Lung (tissue), 12 donors: Measurements from ENCODE around the gene AASS. TPM values are rescaled to one million over a fixed set of nuclear protein-coding genes. Genes with fewer than 3 reads are reported as not detected.

Experiments used
- ATAC-seq: fragments of 200-7000 bp; cut with Tn5 transposase; one replicate; pipeline ENCODE4 v1.9.1; 2020; ENCODE audit warnings: moderate number of reproducible peaks; ENCODE audit not compliant: insufficient read depth, low FRiP score
- DNase-seq, 3 donors: peaks; one replicate each; pipeline ENCODE4 v3.0.0-alpha.2; 2013 to 2017
- H3K27ac ChIP-seq, 2 donors: one replicate each; pipeline ENCODE4 v1.5.1; 2013; ENCODE audit warnings: mild to moderate bottlenecking in 2 of 2, moderate library complexity in 2 of 2, control low read depth in 1 of 2, inconsistent platforms in 1 of 2, low read depth in 1 of 2, low read length in 1 of 2
- H3K27me3 ChIP-seq, 3 donors: one replicate each; pipeline ENCODE4 v1.5.1; 2013; ENCODE audit warnings: low read length in 2 of 3; ENCODE audit not compliant: control insufficient read depth in 3 of 3, insufficient read depth in 3 of 3
- H3K36me3 ChIP-seq, 4 donors: one replicate each; pipeline ENCODE4 v1.5.1; 2013; ENCODE audit warnings: low read length in 4 of 4, mild to moderate bottlenecking in 1 of 4, moderate library complexity in 1 of 4; ENCODE audit not compliant: control insufficient read depth in 4 of 4, insufficient read depth in 4 of 4
- H3K4me1 ChIP-seq, 5 donors: one replicate each; pipeline ENCODE4 v1.5.1; 2013; ENCODE audit warnings: low read length in 5 of 5, mild to moderate bottlenecking in 2 of 5, moderate library complexity in 1 of 5; ENCODE audit not compliant: control insufficient read depth in 5 of 5, insufficient read depth in 5 of 5
- H3K4me3 ChIP-seq: one replicate; pipeline ENCODE4 v1.5.1; 2013; ENCODE audit warnings: mild to moderate bottlenecking, control low read depth, moderate library complexity
- H3K9ac ChIP-seq, 2 donors: one replicate each; pipeline ENCODE4 v1.5.1; 2013; ENCODE audit warnings: low read length in 2 of 2, control low read depth in 1 of 2; ENCODE audit not compliant: insufficient read depth in 1 of 2
- H3K9me3 ChIP-seq, 4 donors: one replicate each; pipeline ENCODE4 v1.5.1; 2013; ENCODE audit warnings: low read length in 3 of 4, mild to moderate bottlenecking in 1 of 4, moderate library complexity in 1 of 4; ENCODE audit not compliant: control insufficient read depth in 4 of 4, insufficient read depth in 3 of 4
- WGBS, 2 donors: extraction: QIAGEN DNeasy Blood & Tissue Kit; methylation state at CpG; one replicate each; pipeline ENCODE4 v1.1.7; 2013; 5-methylcytosine and 5-hydroxymethylcytosine counted together
- polyA plus RNA-seq, 2 donors: library from polyadenylated mRNA; stranded (reverse); fragments of 200-250 nt; gene quantifications; one replicate each; pipeline ENCODE4 v1.2.1, GENCODE V29; 2013
- total RNA-seq, 2 donors: library from RNA; depleted of rRNA in 1 of 2; stranded (reverse); fragments of >200 nt in 1 of 2; gene quantifications; one replicate each; pipeline ENCODE4 v1.2.1, GENCODE V29; 2014 to 2021
- TF ChIP-seq, protein P1 (sequence below): IDR thresholded peaks from 2 replicates; pipeline ENCODE4 v1.5.1; 2012; ENCODE audit warnings: mild to moderate bottlenecking; ENCODE audit errors: control extremely low read depth, extremely low read depth
- donor health status: control.
- donor health status: control.
- donor health status: Bipolar disorder and iron deficiency.
- donor health status: healthy.
- donor health status: DM: yes; HTN: yes; CAD: no.

AASS gene
- total and polyA plus RNA-seq, 4 donors = 11.6 to 98.4 (median 25.3) TPM

DNA sequence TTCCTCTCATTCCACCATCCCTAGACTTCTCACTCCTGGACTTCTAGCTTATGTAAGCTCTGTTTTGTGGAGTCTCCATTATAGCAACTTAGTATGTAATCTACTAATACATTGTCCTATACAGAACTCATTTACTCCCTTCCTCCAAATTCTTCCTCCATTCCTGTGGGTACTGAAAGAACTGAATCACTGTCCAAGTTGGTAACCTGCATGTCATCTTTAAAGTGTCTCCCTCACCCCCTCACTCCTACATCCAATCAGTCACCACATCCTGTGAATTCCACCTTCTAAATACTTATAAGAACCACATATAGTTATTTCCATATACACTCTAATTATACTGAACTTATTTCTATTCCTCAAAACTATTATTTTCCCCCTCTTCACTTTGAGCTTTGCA lies 20.3 kb downstream of the AASS start:
- no peak for ATAC-seq
- Histone ChIP-seq H3K36me3 (peaks cover 0 to 24% (median 14%) of the 10 kb centered on the region in 4 donors), H3K9ac (no peak overlapping the region), H3K4me3 (no peak overlapping the region), H3K27ac (no peak overlapping the region), H3K4me1 (no peaks in the 10 kb centered on the region), H3K27me3 (no peaks in the 10 kb centered on the region), H3K9me3 (no peaks in the 10 kb centered on the region)
- TF ChIP-seq, protein P1, sequence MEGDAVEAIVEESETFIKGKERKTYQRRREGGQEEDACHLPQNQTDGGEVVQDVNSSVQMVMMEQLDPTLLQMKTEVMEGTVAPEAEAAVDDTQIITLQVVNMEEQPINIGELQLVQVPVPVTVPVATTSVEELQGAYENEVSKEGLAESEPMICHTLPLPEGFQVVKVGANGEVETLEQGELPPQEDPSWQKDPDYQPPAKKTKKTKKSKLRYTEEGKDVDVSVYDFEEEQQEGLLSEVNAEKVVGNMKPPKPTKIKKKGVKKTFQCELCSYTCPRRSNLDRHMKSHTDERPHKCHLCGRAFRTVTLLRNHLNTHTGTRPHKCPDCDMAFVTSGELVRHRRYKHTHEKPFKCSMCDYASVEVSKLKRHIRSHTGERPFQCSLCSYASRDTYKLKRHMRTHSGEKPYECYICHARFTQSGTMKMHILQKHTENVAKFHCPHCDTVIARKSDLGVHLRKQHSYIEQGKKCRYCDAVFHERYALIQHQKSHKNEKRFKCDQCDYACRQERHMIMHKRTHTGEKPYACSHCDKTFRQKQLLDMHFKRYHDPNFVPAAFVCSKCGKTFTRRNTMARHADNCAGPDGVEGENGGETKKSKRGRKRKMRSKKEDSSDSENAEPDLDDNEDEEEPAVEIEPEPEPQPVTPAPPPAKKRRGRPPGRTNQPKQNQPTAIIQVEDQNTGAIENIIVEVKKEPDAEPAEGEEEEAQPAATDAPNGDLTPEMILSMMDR = no peak
- no peak for DNase-seq

DNA sequence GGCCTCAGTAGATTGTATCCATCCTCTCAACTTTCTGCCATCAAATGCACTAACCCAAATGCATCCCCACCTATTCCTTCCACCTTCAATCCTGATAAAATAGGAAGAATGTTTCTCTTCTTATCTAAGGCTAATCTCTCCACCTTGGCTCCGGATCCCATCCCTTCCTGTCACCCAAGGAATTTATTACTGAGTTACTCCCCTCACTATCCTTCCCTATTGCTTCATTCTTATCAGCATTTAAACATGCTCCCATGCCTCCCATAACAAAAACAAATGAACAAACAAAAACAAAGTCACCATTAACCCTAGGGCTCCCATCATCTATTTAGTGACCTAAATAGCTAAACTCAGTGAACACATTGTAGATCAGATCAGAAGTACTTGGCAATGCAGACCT lies 25.3 kb downstream of the AASS start:
- H3K27me3 ChIP-seq = no peaks in the 10 kb centered on the region
- TF ChIP-seq, protein P1 = no peak
- no peak overlapping the region for H3K27ac ChIP-seq
- no peak for ATAC-seq
- no peaks in the 10 kb centered on the region for H3K9me3 ChIP-seq
- 46 to 83% methylated on average over 1 of the region's 1 CpG for WGBS, 2 donors
- H3K36me3 ChIP-seq = peaks cover 4 to 46% (median 23%) of the 10 kb centered on the region in 4 donors
- DNase-seq = no peak
- no peak overlapping the region for H3K9ac ChIP-seq
- H3K4me3 ChIP-seq = no peak overlapping the region
- no peaks in the 10 kb centered on the region for H3K4me1 ChIP-seq

- ATAC-seq (no peak), DNase-seq (no peak)
- H3K4me1 ChIP-seq = no peaks in the 10 kb centered on the region
- H3K27me3 ChIP-seq = no peaks in the 10 kb centered on the region
- no peak overlapping the region for H3K27ac ChIP-seq
- H3K36me3 ChIP-seq = peaks cover 2 to 47% (median 32%) of the 10 kb centered on the region in 4 donors
- no peak overlapping the region for H3K4me3 ChIP-seq
- peaks cover 0 to 13% (median 5%) of the 10 kb centered on the region in 4 donors for H3K9me3 ChIP-seq
- H3K9ac ChIP-seq = no peak overlapping the region
- TF ChIP-seq, protein P1 = no peak
Observed at GRCh38 chr7:122103064-122103463, 41.0 kb downstream of the AASS start.

DNA sequence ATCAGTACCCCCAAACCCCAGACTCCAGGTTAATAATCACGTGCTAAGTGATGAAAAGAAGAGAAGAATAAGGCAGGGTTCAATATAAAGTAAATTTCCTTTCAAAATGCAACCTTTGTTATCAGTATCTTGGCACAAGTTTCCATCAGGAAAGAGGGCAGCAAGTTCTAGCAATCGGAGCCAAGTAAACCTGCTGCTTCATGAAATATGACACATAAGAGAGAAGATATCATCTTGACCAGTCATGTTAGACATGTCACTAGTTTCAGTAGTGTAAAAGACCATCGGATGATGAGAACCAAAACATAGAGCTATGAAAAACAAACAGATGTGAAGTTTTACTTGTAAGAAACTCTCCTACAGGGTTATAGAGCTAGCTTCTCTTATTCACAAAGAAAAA lies 44.0 kb downstream of the AASS start:
- DNase-seq = peak in 2 of 3 donors; percentile 7 to 9
- H3K4me3 ChIP-seq = no peak overlapping the region
- no peak for ATAC-seq
- no peaks in the 10 kb centered on the region for H3K4me1 ChIP-seq
- TF ChIP-seq, protein P1 = no peak
- no peak overlapping the region for H3K9ac ChIP-seq
- H3K27ac ChIP-seq = no peak overlapping the region
- H3K27me3 ChIP-seq = no peaks in the 10 kb centered on the region
- WGBS, 2 donors = 66 to 80% methylated on average over 3 of the region's 3 CpGs
- peaks cover 2 to 43% (median 24%) of the 10 kb centered on the region in 4 donors for H3K36me3 ChIP-seq
- peaks cover 0 to 7% (median 3%) of the 10 kb centered on the region in 4 donors for H3K9me3 ChIP-seq
